HepG2 (cell line): Measurements from ENCODE around the gene RAB30. TPM values are rescaled to one million over a fixed set of nuclear protein-coding genes. Genes with fewer than 3 reads are reported as not detected.

Experiments
- ARID2 ChIP-seq: sonication (generic); formaldehyde crosslinking; IDR thresholded peaks from 2 replicates; pipeline ENCODE4 v1.8.1; 2022; ENCODE audit warnings: mild to moderate bottlenecking, missing genetic modification reagents, borderline replicate concordance
- ARNTL ChIP-seq: sonication (generic); formaldehyde crosslinking; IDR thresholded peaks from 2 replicates; pipeline ENCODE4 v1.4.0; 2020; ENCODE audit warnings: mild to moderate bottlenecking, missing genetic modification reagents
- CENPT ChIP-seq: sonication (generic); formaldehyde crosslinking; IDR thresholded peaks from 2 replicates; pipeline ENCODE4 v1.8.0; 2022; ENCODE audit warnings: low read depth, mild to moderate bottlenecking, moderate library complexity, missing genetic modification reagents
- DPF2 ChIP-seq: sonication (generic); formaldehyde crosslinking; IDR thresholded peaks from 2 replicates; pipeline ENCODE4 v1.4.0; 2020; ENCODE audit warnings: mild to moderate bottlenecking, low read depth, missing genetic modification reagents, borderline replicate concordance
- EED ChIP-seq: sonication (generic); formaldehyde crosslinking; IDR thresholded peaks from 2 replicates; pipeline ENCODE4 v1.5.0; 2020; ENCODE audit warnings: mild to moderate bottlenecking, missing genetic modification reagents
- FOXA3 ChIP-seq: IDR thresholded peaks from 2 replicates; pipeline ENCODE4 v1.6.1; 2016; ENCODE audit warnings: missing genetic modification reagents, missing compliant biosample characterization
- IKZF1 ChIP-seq: fragments of 450-650 bp; IDR thresholded peaks from 2 replicates; pipeline ENCODE4 v1.7.1; 2016
- KLF12 ChIP-seq: sonication (generic); formaldehyde crosslinking; IDR thresholded peaks from 2 replicates; pipeline ENCODE4 v1.4.0; 2020; ENCODE audit warnings: missing genetic modification reagents, borderline replicate concordance
- NFE2 ChIP-seq: sonication (generic); formaldehyde crosslinking; IDR thresholded peaks from 2 replicates; pipeline ENCODE4 v1.4.0; 2020; ENCODE audit warnings: missing genetic modification reagents
- NR2F1 ChIP-seq, 2 experiments: fragments of 450-650 bp in 1 of 2; formaldehyde crosslinking in 1 of 2; IDR thresholded peaks; 2 replicates each; pipeline versions ENCODE4 v1.5.0 to v1.6.1; 2016 to 2020; ENCODE audit warnings: mild to moderate bottlenecking in 1 of 2, missing compliant biosample characterization in 1 of 2, missing genetic modification reagents in 1 of 2, moderate library complexity in 1 of 2
- SIX1 ChIP-seq: sonication (generic); formaldehyde crosslinking; IDR thresholded peaks from 2 replicates; pipeline ENCODE4 v1.4.0; 2020; ENCODE audit warnings: missing genetic modification reagents, borderline replicate concordance
- SMAD9 ChIP-seq: sonication (generic); formaldehyde crosslinking; IDR thresholded peaks from 2 replicates; pipeline ENCODE4 v1.5.1; 2020; ENCODE audit warnings: mild to moderate bottlenecking, missing genetic modification reagents
- TRIM24 ChIP-seq: sonication (generic); formaldehyde crosslinking; IDR thresholded peaks from 2 replicates; pipeline ENCODE4 v1.8.0; 2022; ENCODE audit warnings: mild to moderate bottlenecking, missing genetic modification reagents
- ZNF136 ChIP-seq: sonication (generic); formaldehyde crosslinking; IDR thresholded peaks from 2 replicates; pipeline ENCODE4 v1.8.1; 2022; ENCODE audit warnings: low read depth, mild to moderate bottlenecking, moderate library complexity, missing genetic modification reagents
- ZNF333 ChIP-seq: sonication (generic); formaldehyde crosslinking; IDR thresholded peaks from 2 replicates; pipeline ENCODE4 v1.4.0; 2020; ENCODE audit warnings: mild to moderate bottlenecking, missing genetic modification reagents, borderline replicate concordance
- ZNF367 ChIP-seq: sonication (generic); formaldehyde crosslinking; IDR thresholded peaks from 2 replicates; pipeline ENCODE4 v1.4.0; 2020; ENCODE audit warnings: missing genetic modification reagents, borderline replicate concordance
- ZNF563 ChIP-seq: sonication (generic); formaldehyde crosslinking; IDR thresholded peaks from 2 replicates; pipeline ENCODE4 v1.8.0; 2022; ENCODE audit warnings: mild to moderate bottlenecking, moderate library complexity, missing genetic modification reagents
- ZNF713 ChIP-seq: sonication (generic); formaldehyde crosslinking; IDR thresholded peaks from 2 replicates; pipeline ENCODE4 v1.4.0; 2020; ENCODE audit warnings: mild to moderate bottlenecking, missing genetic modification reagents
- ZNF777 ChIP-seq: sonication (generic); formaldehyde crosslinking; IDR thresholded peaks from 2 replicates; pipeline ENCODE4 v1.4.0; 2020; ENCODE audit warnings: missing genetic modification reagents
- ZSCAN20 ChIP-seq: sonication (generic); formaldehyde crosslinking; IDR thresholded peaks from 2 replicates; pipeline ENCODE4 v1.4.0; 2020; ENCODE audit warnings: missing genetic modification reagents, mild to moderate bottlenecking, borderline replicate concordance
- polyA plus RNA-seq, 8 experiments: library from polyadenylated mRNA; depleted of rRNA in 3 of 8; stranded (reverse) in 7 of 8; unstranded in 1 of 8; fragments of >200 nt; fragmentation: Illumina TruSeq in 4 of 8; extraction: Trizol in 4 of 8; gene quantifications; 2 replicates each; pipeline versions ENCODE4 v1.2.1 to v1.2.3, GENCODE V29; 2011 to 2016; ENCODE audit warnings: low read depth in 4 of 8, missing spikeins in 1 of 8, mixed read lengths in 1 of 8; ENCODE audit not compliant: insufficient read depth in 1 of 8
- total RNA-seq, 5 experiments: library from RNA; depleted of rRNA; stranded (reverse); fragments of >200 nt; fragmentation: Illumina TruSeq; extraction: Trizol; gene quantifications; 2 replicates each; pipeline ENCODE4 v1.2.3, GENCODE V29; 2016; ENCODE audit warnings: low read depth in 1 of 5
- TF ChIP-seq, protein P1 (sequence below): sonication (generic); formaldehyde crosslinking; conservative IDR thresholded peaks from 2 replicates; pipeline ENCODE4 v1.4.0; 2020; ENCODE audit warnings: mild to moderate bottlenecking, missing genetic modification reagents, moderate library complexity
- TF ChIP-seq, protein P2 (sequence below): sonication (generic); formaldehyde crosslinking; IDR thresholded peaks from 2 replicates; pipeline ENCODE4 v1.5.0; 2020; ENCODE audit warnings: missing genetic modification reagents
- TF ChIP-seq, protein P3 (sequence below): sonication (generic); formaldehyde crosslinking; IDR thresholded peaks from 2 replicates; pipeline ENCODE4 v1.9.0; 2021; ENCODE audit warnings: missing genetic modification reagents, borderline replicate concordance

RAB30 gene
- total and polyA plus RNA-seq, 2 of the 13 experiments (the other 11 are each of a cell fraction or from before 2014, with no cell fraction given), result 3.7 to 5.0 TPM

DNA sequence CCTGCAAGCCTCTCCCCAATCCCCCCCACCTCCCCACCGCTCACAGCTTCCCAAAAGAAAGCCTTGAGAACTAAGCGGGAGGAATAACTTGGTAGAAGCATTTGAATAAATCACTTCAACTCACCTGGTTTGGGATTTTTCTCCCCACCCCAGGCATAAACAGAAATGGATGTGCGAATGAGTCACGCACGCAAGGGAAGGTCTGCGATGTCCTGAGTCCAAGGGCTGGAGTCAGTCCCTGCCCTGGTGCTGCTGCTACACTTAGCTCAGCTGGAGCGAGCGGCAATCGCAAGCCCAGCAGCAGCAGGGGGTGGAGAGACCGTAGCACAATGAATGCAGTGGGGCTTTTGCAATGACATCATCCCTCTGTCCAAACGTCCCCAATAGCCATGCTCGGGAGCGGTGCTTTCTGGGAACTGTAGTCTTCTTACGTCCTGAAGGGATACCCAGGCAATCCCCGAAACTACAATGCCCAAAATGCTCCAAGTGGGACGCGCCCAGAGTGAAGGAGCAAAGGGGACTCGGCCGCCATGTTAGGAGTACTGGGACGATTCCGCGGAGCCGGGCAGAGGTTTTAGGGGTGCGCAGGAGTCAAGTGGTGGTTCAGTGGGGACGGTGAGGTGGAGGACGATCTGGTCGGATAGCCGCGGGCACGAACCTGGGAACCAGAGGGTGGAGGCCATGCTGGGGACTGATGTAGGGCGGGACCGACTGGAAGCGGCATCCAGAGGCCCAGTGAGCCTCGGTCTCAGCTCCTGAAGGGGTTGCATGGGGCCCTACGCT is at the start of gene RAB30 (continued):
- no peak; the same call in 1 of the 2 replicates for TF ChIP-seq SMAD9 (CRISPR knock-in tag)
- no peak for TF ChIP-seq ZSCAN20 (CRISPR knock-in tag)
- TF ChIP-seq ARNTL, result no peak
- peak; percentile 92; the same call in 1 of the 2 replicates for TF ChIP-seq KLF12 (CRISPR knock-in tag)
- TF ChIP-seq, protein P1, sequence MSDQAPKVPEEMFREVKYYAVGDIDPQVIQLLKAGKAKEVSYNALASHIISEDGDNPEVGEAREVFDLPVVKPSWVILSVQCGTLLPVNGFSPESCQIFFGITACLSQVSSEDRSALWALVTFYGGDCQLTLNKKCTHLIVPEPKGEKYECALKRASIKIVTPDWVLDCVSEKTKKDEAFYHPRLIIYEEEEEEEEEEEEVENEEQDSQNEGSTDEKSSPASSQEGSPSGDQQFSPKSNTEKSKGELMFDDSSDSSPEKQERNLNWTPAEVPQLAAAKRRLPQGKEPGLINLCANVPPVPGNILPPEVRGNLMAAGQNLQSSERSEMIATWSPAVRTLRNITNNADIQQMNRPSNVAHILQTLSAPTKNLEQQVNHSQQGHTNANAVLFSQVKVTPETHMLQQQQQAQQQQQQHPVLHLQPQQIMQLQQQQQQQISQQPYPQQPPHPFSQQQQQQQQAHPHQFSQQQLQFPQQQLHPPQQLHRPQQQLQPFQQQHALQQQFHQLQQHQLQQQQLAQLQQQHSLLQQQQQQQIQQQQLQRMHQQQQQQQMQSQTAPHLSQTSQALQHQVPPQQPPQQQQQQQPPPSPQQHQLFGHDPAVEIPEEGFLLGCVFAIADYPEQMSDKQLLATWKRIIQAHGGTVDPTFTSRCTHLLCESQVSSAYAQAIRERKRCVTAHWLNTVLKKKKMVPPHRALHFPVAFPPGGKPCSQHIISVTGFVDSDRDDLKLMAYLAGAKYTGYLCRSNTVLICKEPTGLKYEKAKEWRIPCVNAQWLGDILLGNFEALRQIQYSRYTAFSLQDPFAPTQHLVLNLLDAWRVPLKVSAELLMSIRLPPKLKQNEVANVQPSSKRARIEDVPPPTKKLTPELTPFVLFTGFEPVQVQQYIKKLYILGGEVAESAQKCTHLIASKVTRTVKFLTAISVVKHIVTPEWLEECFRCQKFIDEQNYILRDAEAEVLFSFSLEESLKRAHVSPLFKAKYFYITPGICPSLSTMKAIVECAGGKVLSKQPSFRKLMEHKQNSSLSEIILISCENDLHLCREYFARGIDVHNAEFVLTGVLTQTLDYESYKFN (CRISPR knock-in tag), result peak; percentile 61
- no peak; the same call in 1 of the 2 replicates for TF ChIP-seq EED (CRISPR knock-in tag)
- TF ChIP-seq, protein P2, sequence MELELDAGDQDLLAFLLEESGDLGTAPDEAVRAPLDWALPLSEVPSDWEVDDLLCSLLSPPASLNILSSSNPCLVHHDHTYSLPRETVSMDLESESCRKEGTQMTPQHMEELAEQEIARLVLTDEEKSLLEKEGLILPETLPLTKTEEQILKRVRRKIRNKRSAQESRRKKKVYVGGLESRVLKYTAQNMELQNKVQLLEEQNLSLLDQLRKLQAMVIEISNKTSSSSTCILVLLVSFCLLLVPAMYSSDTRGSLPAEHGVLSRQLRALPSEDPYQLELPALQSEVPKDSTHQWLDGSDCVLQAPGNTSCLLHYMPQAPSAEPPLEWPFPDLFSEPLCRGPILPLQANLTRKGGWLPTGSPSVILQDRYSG (CRISPR knock-in tag), result no peak
- peak; percentile 65; the same call in 1 of the 2 replicates for TF ChIP-seq ZNF563 (CRISPR knock-in tag)
- 0 out of 2 replicates have a peak, but pooled peaks have one; percentile 70 for TF ChIP-seq ZNF136 (CRISPR knock-in tag)
- no peak for TF ChIP-seq ZNF367 (CRISPR knock-in tag)
- TF ChIP-seq ZNF333, result peak; percentile 33; the same call in 1 of the 2 replicates
- TF ChIP-seq IKZF1, result no peak
- TF ChIP-seq SIX1, result 0 out of 2 replicates have a peak, but pooled peaks have one; percentile 13
- no peak for TF ChIP-seq CENPT (CRISPR knock-in tag)
- no peak for TF ChIP-seq ARID2 (CRISPR knock-in tag)
- TF ChIP-seq FOXA3 (CRISPR knock-in tag), result peak; percentile 34
- TF ChIP-seq DPF2 (CRISPR knock-in tag), result no peak
- TF ChIP-seq ZNF713, result no peak
- TF ChIP-seq NR2F1 (CRISPR knock-in tag; IDR thresholded peaks at IDR 0.05), result 0 out of 4 replicates have a peak, but pooled peaks of 1 of the 2 experiments have one; percentile 19
- 0 out of 2 replicates have a peak, but pooled peaks have one; percentile 35 for TF ChIP-seq ZNF777
- no peak for TF ChIP-seq TRIM24
- no peak for TF ChIP-seq NFE2
- TF ChIP-seq, protein P3, sequence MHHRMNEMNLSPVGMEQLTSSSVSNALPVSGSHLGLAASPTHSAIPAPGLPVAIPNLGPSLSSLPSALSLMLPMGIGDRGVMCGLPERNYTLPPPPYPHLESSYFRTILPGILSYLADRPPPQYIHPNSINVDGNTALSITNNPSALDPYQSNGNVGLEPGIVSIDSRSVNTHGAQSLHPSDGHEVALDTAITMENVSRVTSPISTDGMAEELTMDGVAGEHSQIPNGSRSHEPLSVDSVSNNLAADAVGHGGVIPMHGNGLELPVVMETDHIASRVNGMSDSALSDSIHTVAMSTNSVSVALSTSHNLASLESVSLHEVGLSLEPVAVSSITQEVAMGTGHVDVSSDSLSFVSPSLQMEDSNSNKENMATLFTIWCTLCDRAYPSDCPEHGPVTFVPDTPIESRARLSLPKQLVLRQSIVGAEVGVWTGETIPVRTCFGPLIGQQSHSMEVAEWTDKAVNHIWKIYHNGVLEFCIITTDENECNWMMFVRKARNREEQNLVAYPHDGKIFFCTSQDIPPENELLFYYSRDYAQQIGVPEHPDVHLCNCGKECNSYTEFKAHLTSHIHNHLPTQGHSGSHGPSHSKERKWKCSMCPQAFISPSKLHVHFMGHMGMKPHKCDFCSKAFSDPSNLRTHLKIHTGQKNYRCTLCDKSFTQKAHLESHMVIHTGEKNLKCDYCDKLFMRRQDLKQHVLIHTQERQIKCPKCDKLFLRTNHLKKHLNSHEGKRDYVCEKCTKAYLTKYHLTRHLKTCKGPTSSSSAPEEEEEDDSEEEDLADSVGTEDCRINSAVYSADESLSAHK, result no peak
